Activated CD4-positive, alpha-beta memory T cell treated with anti-CD3 and anti-CD28 coated beads, Interleukin-2, amount 10 ng/mL, durations not matched to agents 7 days and 5 days (primary cell): Measurements from ENCODE around the gene ERC2. TPM values are rescaled to one million over a fixed set of nuclear protein-coding genes. Genes with fewer than 3 reads are reported as not detected.
A peak's percentile ranks its signal among the peaks of the same experiment; 100 is the strongest.

Experiments
- CTCF ChIA-PET: fragments of 350-600 bp; sonication (Branson Sonifier 250); formaldehyde crosslinking; loops from one replicate; lab custom pipeline; 2021; ENCODE audit warnings: antibody characterized with exemption, inconsistent platforms; lab: Charles Lee
- POLR2A ChIA-PET: fragments of 350-600 bp; sonication (Branson Sonifier 250); formaldehyde crosslinking; loops from one replicate; lab custom pipeline; 2021; ENCODE audit warnings: antibody characterized with exemption; lab: Charles Lee
- DNase-seq: peaks from one replicate; pipeline ENCODE4 v3.0.0-alpha.2; 2020
- H3K27ac Mint-ChIP-seq: one replicate; pipeline ENCODE4 v1.8.0; 2021; ENCODE audit warnings: mild to moderate bottlenecking, mixed read lengths
- H3K27me3 Mint-ChIP-seq: one replicate; pipeline ENCODE4 v1.8.0; 2021; ENCODE audit warnings: mixed read lengths
- H3K36me3 Mint-ChIP-seq: one replicate; pipeline ENCODE4 v1.8.0; 2021; ENCODE audit warnings: low read depth, mixed read lengths
- H3K4me1 Mint-ChIP-seq: one replicate; pipeline ENCODE4 v1.8.0; 2021; ENCODE audit warnings: mixed read lengths
- H3K4me3 Mint-ChIP-seq: one replicate; pipeline ENCODE4 v1.8.0; 2021; ENCODE audit warnings: mild to moderate bottlenecking, mixed read lengths
- H3K9me3 Mint-ChIP-seq: one replicate; pipeline ENCODE4 v1.8.0; 2021; ENCODE audit warnings: mixed read lengths
- total RNA-seq, 2 experiments: library from RNA; stranded (reverse); gene quantifications; one replicate each; pipeline ENCODE4 v1.2.3, GENCODE V29; 2021

The ERC2 gene
- total RNA-seq, 2 experiments from 2014 or later = not detected

DNA sequence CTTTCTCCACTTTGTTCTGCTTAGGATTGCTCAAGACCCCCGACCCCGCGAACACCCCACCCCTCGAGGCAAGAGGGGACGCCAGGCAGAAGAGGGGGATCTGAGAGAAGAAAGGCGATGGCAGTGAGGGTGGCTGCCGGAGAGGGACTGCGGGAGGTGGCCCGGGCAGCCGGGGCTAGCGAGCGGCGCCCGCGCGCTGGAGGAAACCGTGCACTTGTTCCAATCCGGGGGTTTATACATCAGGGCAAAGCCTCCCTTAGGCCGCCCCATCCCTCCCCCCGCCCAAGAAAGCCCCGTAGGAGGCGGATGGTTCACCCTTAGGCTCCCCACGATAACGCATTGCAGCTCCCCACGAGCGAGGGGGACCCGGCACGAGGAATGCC is 475 bp downstream of the ERC2 start:
- CTCF ChIA-PET = no interaction called here
- Mint-ChIP-seq H3K36me3 (peaks cover 3% of the 10 kb centered on the region), H3K9me3 (no peaks in the 10 kb centered on the region), H3K4me1 (peaks cover 5% of the 10 kb centered on the region), H3K4me3 (no peak overlapping the region), H3K27ac (no peak overlapping the region), H3K27me3 (peaks cover 58% of the 10 kb centered on the region)
- no peak for DNase-seq
- POLR2A ChIA-PET = no interaction called here

- H3K4me3 Mint-ChIP-seq = peak overlapping the region; percentile 38
- CTCF ChIA-PET = no interaction called here
Observed at GRCh38 chr3:56467108-56467507, 1.2 kb downstream of the ERC2 start.

DNA sequence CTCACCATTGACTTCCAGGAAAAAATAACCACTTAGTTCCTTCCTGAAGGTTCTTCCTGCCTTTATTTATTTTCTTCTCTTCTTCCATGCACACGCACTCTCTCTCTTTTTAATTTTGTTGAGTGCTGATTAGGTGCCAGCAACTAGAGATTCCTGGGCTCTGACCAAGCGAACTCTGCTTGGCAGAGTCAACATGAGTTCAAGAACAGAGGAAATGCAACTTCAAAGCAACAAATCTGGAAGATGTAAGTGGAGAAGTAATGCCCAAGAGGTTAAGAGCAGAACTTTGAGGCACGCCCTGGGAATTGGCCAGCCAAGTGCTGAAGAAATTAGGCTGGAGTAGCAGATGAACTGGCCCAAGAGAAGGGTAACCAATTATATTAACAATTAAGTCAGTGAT is 8.5 kb downstream of the ERC2 start:
- Mint-ChIP-seq H3K27ac (no peak overlapping the region), H3K36me3 (no peaks in the 10 kb centered on the region), H3K27me3 (peaks cover 30% of the 10 kb centered on the region), H3K4me1 (no peaks in the 10 kb centered on the region), H3K4me3 (no peak overlapping the region), H3K9me3 (no peaks in the 10 kb centered on the region)
- POLR2A ChIA-PET = no interaction called here
- DNase-seq = no peak
- CTCF ChIA-PET = no interaction called here

More at GRCh38 chr3:56467108-56467507, 1.2 kb downstream of the ERC2 start:
- no peak for DNase-seq
- Mint-ChIP-seq H3K4me1 (peaks cover 5% of the 10 kb centered on the region), H3K36me3 (peaks cover 3% of the 10 kb centered on the region), H3K9me3 (no peaks in the 10 kb centered on the region), H3K27me3 (peaks cover 56% of the 10 kb centered on the region), H3K27ac (no peak overlapping the region)
- POLR2A ChIA-PET = no interaction called here

DNA sequence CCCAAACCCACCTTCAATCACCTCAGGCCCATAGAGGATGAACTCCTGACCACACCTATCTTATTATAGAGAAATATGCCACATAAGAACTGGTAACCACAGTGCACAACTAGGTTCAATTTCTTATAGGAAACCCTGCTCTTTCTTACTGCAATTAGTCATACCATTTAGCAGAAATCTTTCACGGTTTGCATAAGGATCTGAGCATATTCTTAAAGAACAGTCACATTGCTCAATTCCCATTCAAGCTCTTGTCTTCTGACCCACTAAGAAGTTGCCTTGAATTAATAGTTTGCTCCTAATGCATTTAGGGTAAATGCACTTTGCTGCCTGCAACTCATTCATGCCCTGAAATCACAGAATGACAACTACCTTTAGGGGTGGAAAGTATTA is 9.2 kb downstream of the ERC2 start:
- Mint-ChIP-seq H3K9me3 (no peaks in the 10 kb centered on the region), H3K27ac (no peak overlapping the region), H3K36me3 (no peaks in the 10 kb centered on the region), H3K4me1 (no peaks in the 10 kb centered on the region), H3K4me3 (no peak overlapping the region), H3K27me3 (peaks cover 28% of the 10 kb centered on the region)
- POLR2A ChIA-PET = no interaction called here
- CTCF ChIA-PET = no interaction called here
- no peak for DNase-seq

- Mint-ChIP-seq H3K27ac (no peak overlapping the region), H3K4me3 (no peak overlapping the region), H3K36me3 (no peaks in the 10 kb centered on the region), H3K4me1 (no peaks in the 10 kb centered on the region), H3K27me3 (peaks cover 25% of the 10 kb centered on the region), H3K9me3 (no peaks in the 10 kb centered on the region)
- no peak for DNase-seq
- CTCF ChIA-PET = no interaction called here
- POLR2A ChIA-PET = no interaction called here
Observed at GRCh38 chr3:56458496-56459103, 9.7 kb downstream of the ERC2 start.

DNA sequence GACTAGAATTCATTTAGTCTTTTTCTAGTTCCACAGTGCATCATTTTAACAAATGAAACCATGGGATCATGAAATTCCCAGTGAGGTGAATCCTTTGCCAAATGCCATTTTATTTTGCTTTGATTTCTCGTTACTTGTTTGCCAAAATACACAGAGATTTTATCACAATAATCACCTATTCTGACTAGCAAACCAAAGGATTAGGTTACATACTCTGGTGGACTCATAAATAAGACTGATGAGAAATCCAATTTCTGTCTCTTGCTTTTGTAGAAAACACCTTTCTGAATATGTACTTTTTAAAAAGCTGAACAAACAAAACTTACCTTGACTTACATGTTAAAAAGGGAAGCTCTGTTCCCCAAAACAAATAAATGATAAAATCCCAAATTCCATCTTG is 12.2 kb downstream of the ERC2 start:
- H3K27ac Mint-ChIP-seq = no peak overlapping the region
- H3K9me3 Mint-ChIP-seq = no peaks in the 10 kb centered on the region
- DNase-seq = no peak
- ChIA-PET CTCF (interaction anchor here (0.8 to 1.5 kb wide), 2 partner anchors 10 to 38 kb away, joined by 3 to 5 read pairs; no protein-coding TSS in a partner anchor), POLR2A (no interaction called here)
- H3K4me3 Mint-ChIP-seq = no peak overlapping the region
- no peaks in the 10 kb centered on the region for H3K4me1 Mint-ChIP-seq
- peaks cover 28% of the 10 kb centered on the region for H3K27me3 Mint-ChIP-seq
- no peaks in the 10 kb centered on the region for H3K36me3 Mint-ChIP-seq

DNA sequence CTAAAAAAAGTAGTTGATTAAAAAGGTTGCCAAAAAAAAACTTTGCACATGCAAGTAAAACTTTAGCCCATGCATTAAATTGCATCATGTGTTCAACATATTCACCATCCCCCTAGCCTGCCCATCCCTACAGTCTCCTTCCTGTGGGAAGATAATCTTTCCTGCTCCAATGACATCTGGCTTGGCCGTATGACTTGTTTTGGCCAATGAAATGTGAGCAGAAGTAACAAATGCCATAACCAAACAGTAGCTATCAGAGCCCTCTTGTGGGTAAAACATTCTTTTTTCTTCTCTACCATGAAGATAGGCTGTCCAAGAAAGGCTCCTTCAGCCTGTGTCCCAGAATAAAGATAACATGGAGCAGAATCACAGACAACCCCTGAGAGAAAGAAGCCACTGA is 15.3 kb downstream of the ERC2 start:
- H3K4me1 Mint-ChIP-seq = no peaks in the 10 kb centered on the region
- H3K27me3 Mint-ChIP-seq = peaks cover 20% of the 10 kb centered on the region
- no peak overlapping the region for H3K4me3 Mint-ChIP-seq
- H3K36me3 Mint-ChIP-seq = no peaks in the 10 kb centered on the region
- ChIA-PET CTCF (no interaction called here), POLR2A (no interaction called here)
- no peak for DNase-seq
- H3K27ac Mint-ChIP-seq = no peak overlapping the region
- H3K9me3 Mint-ChIP-seq = no peaks in the 10 kb centered on the region

- no peak overlapping the region for H3K27ac Mint-ChIP-seq
- ChIA-PET CTCF (no interaction called here), POLR2A (no interaction called here)
- no peaks in the 10 kb centered on the region for H3K4me1 Mint-ChIP-seq
- no peak for DNase-seq
- H3K27me3 Mint-ChIP-seq = peaks cover 15% of the 10 kb centered on the region
- no peaks in the 10 kb centered on the region for H3K9me3 Mint-ChIP-seq
- no peaks in the 10 kb centered on the region for H3K36me3 Mint-ChIP-seq
- no peak overlapping the region for H3K4me3 Mint-ChIP-seq
Observed at GRCh38 chr3:56452085-56452484, 16.2 kb downstream of the ERC2 start.

DNA sequence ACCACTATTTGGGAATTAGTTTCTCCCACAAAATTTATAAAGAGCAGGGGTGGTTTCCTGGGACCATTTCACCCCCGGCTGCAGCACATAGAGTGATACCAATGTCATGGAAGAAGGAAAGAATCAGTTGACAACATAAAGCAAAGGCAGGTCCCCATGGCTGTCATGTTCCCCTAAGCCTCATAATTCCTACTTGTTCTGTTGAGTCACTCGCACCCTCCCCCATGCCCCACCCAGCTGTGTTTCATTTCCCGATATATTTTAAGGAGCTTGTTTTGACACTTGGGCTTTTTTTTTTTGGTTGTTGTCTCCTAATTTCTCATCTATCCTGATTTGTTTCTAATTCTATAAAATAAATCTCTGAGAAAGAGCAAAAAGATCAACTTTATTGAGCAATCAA is 24.9 kb downstream of the ERC2 start:
- Mint-ChIP-seq H3K9me3 (peaks cover 2% of the 10 kb centered on the region), H3K27me3 (peaks cover 4% of the 10 kb centered on the region), H3K27ac (no peak overlapping the region), H3K4me1 (no peaks in the 10 kb centered on the region), H3K4me3 (no peak overlapping the region), H3K36me3 (no peaks in the 10 kb centered on the region)
- DNase-seq = no peak
- CTCF ChIA-PET = interaction anchor here (0.6 to 1.0 kb wide), 2 partner anchors 11 to 44 kb away, joined by 3 to 5 read pairs; no protein-coding TSS in a partner anchor
- POLR2A ChIA-PET = no interaction called here

GRCh38 chr3:56428667-56429066 is 39.6 kb downstream of the ERC2 start:
- DNase-seq = no peak
- no peak overlapping the region for H3K4me3 Mint-ChIP-seq
- no peaks in the 10 kb centered on the region for H3K9me3 Mint-ChIP-seq
- no peaks in the 10 kb centered on the region for H3K36me3 Mint-ChIP-seq
- no peak overlapping the region for H3K27ac Mint-ChIP-seq
- no peaks in the 10 kb centered on the region for H3K4me1 Mint-ChIP-seq
- ChIA-PET POLR2A (no interaction called here), CTCF (no interaction called here)
- H3K27me3 Mint-ChIP-seq = no peaks in the 10 kb centered on the region

DNA sequence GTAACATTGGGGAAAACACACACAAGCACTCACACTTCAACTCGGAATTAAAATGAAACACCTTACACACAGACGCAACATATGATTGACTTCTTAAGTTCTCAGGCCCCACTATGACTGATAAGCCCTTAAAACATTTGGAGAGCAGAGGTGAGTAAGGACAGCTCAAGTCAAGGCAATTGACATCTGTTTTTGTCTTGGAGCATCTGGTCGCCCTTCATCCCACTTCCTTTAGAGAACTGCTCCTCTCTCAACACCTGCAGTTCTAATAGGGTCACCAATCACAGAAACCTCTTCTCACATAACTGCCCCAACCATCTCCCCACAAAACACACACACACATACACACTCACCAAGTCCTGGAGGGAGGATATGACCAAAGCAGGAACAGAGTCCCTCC is 43.4 kb downstream of the ERC2 start:
- Mint-ChIP-seq H3K4me3 (no peak overlapping the region), H3K27me3 (peaks cover 1% of the 10 kb centered on the region), H3K27ac (no peak overlapping the region), H3K9me3 (no peaks in the 10 kb centered on the region), H3K36me3 (no peaks in the 10 kb centered on the region), H3K4me1 (no peaks in the 10 kb centered on the region)
- ChIA-PET POLR2A (no interaction called here), CTCF (interaction anchor here (0.6 kb wide), 1 partner anchor 84 kb away, joined by 3 read pairs; no protein-coding TSS in a partner anchor)
- DNase-seq = no peak

GRCh38 chr3:56424336-56424735 is 43.9 kb downstream of the ERC2 start:
- no peaks in the 10 kb centered on the region for H3K36me3 Mint-ChIP-seq
- no peak overlapping the region for H3K27ac Mint-ChIP-seq
- H3K9me3 Mint-ChIP-seq = no peaks in the 10 kb centered on the region
- H3K4me1 Mint-ChIP-seq = no peaks in the 10 kb centered on the region
- H3K27me3 Mint-ChIP-seq = peaks cover 1% of the 10 kb centered on the region
- no peak overlapping the region for H3K4me3 Mint-ChIP-seq
- CTCF ChIA-PET = interaction anchor here (0.6 kb wide), 1 partner anchor 84 kb away, joined by 3 read pairs; no protein-coding TSS in a partner anchor
- POLR2A ChIA-PET = no interaction called here
- no peak for DNase-seq

DNA sequence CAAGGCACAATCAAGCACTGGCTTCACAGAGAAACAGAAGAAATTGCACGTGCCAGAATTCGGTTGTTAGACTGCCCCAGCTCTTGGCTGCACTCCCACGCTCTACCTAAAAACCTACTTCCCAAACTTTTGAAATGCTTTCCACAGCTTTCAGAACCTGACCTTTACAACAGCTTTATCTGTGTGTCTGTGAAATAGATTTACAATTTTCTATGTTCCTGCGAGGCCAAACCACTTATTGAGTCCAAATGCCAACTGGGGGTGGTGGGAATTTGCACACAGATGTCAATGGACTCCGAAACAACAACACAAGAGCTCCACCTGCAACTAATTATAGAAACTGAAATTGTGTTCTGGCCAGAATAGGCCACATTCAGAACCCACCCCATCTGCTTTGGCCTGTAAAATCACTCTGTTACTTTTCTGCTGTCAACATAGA is 44.6 kb downstream of the ERC2 start:
- Mint-ChIP-seq H3K9me3 (no peaks in the 10 kb centered on the region), H3K27me3 (peaks cover 1% of the 10 kb centered on the region), H3K27ac (no peak overlapping the region), H3K36me3 (no peaks in the 10 kb centered on the region), H3K4me3 (no peak overlapping the region), H3K4me1 (no peaks in the 10 kb centered on the region)
- POLR2A ChIA-PET = no interaction called here
- CTCF ChIA-PET = no interaction called here
- DNase-seq = no peak

GRCh38 chr3:56422316-56422715 is 46.0 kb downstream of the ERC2 start:
- peaks cover 1% of the 10 kb centered on the region for H3K27me3 Mint-ChIP-seq

More at GRCh38 chr3:56422316-56422715, 46.0 kb downstream of the ERC2 start:
- no peak for DNase-seq
- ChIA-PET POLR2A (no interaction called here), CTCF (no interaction called here)
- H3K27ac Mint-ChIP-seq = no peak overlapping the region
- H3K36me3 Mint-ChIP-seq = no peaks in the 10 kb centered on the region
- no peaks in the 10 kb centered on the region for H3K4me1 Mint-ChIP-seq
- H3K4me3 Mint-ChIP-seq = no peak overlapping the region
- no peaks in the 10 kb centered on the region for H3K9me3 Mint-ChIP-seq
